ENCODE results near the gene JADE3.
"Not testable (repeated sequence)": the region's sequence is repeated elsewhere in the genome, so short reads cannot be mapped to it uniquely, and the experiment has no call there.

Gene JADE3

GRCh38 chrX:46935295-46935694, 23.1 kb downstream of the JADE3 start:
- DNase-seq (ENCODE audit: low spot score) = no peak

GRCh38 chrX:46938589-46938988, 26.4 kb downstream of the JADE3 start:
- no peak for DNase-seq (ENCODE audit: low spot score)

DNA sequence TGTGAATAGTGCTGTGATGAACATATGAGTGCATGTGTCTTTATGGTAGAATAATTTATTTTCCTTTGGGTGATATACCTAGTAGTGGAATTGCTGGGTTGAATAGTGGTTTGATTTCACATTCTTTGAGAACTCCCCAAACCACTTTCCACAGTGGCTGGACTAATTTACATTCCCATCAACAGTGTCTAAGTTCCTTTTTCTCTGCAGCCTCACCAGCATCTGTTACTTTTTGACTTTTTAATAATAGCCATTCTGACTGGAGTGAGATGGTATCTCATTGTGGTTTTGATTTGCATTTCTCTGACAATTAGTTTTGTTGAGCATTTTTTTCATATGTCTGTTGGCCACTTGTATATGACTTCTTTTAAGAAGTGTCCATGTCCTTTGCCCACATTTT, 29.1 kb downstream of the JADE3 start:
- DNase-seq (ENCODE audit: low spot score) = no peak

DNA sequence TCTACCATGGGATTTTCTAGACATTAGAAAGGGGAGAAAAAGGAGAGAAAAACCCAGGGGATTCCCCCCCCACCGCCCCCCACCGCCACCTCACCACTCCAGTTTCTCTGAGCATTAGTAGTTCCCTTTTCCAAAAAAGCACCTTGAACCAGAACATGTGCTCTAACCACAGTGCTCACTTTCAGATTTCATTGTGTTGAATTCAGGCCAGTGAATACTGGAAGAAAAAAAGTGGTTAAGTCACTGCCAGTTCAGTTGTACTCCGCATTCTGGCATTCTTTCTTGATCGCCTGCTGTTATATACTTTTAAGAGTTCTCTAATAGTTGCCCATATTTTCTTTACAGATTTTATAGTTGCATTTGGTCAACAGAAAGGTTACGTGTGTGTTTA, 40.9 kb downstream of the JADE3 start:
- DNase-seq (ENCODE audit: low spot score) = no peak

GRCh38 chrX:46953597-46953996, 41.4 kb downstream of the JADE3 start:
- no peak for DNase-seq (ENCODE audit: low spot score)

DNA sequence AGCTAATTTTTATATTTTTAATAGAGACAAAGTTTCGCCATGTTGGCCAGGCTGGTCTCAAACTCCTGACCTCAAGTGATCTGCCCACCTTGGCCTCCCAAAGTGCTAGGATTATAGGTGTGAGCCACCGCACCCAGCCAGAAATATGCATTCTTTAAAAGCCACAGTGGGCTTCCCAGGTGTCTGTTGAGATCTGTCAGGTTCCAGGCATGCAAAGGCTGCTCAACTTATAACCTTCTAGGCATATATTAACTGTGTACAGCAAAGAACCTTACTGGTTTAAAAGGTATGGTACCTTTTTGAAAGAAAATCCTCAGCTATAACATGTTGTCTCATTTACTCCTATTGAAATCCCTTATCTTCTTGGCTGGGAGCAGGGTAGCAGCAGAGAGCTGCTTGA, 42.5 kb downstream of the JADE3 start:
- no peak for DNase-seq (ENCODE audit: low spot score)

- not testable (repeated sequence) for DNase-seq (ENCODE audit: low spot score)
Observed at GRCh38 chrX:46956589-46956988, 44.4 kb downstream of the JADE3 start.

- DNase-seq (ENCODE audit: low spot score) = no peak
Observed at GRCh38 chrX:46957297-46957696, 45.1 kb downstream of the JADE3 start.

DNA sequence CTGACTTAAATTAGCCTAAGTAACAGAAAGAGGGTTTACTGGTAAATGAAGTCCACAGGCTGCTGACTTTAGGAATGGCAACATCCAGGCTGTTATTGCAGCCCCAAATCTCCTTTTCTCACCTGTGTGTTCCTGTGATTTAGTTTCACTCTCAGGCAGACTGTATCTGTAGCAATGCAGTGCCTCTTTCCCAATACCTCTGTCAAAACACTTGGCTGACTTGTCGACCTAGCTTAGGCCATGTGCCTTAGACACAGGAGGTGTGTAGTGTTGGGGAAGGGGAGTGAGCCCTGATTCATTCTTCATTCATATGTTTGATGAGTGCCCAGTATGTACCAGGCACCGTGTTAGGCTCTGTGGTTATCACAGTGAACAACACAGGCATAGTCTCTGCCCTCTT, 46.9 kb downstream of the JADE3 start:
- DNase-seq (ENCODE audit: low spot score) = no peak

GRCh38 chrX:46959985-46960700, 47.9 kb downstream of the JADE3 start:
- DNase-seq (ENCODE audit: low spot score) = no peak

GRCh38 chrX:46961097-46961496, 48.9 kb downstream of the JADE3 start:
- DNase-seq (ENCODE audit: low spot score) = no peak

DNA sequence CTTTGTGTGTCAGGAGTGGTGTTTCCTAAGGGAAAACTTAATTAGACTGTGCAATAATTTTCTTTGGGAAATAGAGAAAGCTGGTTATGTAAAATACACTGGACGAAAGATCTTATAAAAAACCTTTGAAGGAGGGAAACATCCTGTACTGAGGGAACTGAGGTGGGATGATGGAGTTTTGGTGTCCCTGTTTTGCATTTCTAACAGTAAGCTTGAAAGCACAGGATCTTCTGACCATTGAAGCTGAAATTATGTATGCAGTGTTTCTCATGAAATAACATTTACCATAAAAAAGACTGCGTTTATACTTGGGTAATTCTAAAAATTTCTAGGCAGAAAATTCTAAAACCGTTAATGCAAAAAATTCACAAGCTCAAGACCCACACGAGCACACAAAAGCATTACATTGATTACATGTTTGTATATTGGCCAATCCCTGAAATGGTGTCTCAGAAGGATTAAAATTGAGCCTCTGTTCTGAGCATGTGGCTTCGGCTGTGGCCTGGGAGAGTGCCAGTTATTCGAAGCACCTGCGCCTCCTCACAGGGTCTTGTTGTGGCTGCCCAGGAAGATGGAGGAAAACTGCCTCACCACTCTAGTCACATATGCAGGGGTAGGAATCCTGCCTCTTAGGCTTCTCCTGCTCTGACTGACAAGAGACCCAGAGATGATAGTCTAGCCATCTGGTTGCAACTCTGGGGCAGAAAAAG, 49.5 kb downstream of the JADE3 start:
- peak; percentile 51 for DNase-seq (ENCODE audit: low spot score)

GRCh38 chrX:46965125-46965758, 53.0 kb downstream of the JADE3 start:
- no peak for DNase-seq (ENCODE audit: low spot score)

DNA sequence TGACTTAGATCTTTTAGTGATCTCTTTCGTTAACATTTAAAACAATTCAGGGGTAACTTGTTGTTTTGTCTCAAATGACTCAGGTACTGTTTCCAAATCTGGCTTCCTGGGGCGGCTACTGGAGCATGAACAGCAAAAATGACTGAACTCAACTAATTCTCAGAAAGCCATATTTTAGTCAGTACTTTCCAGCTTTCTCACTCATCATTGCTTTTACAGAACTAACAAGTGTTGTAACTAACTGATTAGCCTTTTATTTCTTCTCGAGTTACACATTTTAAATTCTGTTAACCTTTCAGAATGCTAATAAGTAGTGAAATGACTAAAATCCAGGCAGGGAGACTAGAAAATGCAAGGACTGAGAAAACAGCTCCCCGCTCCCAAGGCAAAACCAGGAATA, 55.3 kb downstream of the JADE3 start:
- no peak for DNase-seq (ENCODE audit: low spot score)

GRCh38 chrX:46977046-46977445, 64.8 kb downstream of the JADE3 start:
- not testable (repeated sequence) for DNase-seq (ENCODE audit: low spot score)

- DNase-seq (ENCODE audit: low spot score) = peak; percentile 54
Observed at GRCh38 chrX:46978341-46979291, 66.4 kb downstream of the JADE3 start.

DNA sequence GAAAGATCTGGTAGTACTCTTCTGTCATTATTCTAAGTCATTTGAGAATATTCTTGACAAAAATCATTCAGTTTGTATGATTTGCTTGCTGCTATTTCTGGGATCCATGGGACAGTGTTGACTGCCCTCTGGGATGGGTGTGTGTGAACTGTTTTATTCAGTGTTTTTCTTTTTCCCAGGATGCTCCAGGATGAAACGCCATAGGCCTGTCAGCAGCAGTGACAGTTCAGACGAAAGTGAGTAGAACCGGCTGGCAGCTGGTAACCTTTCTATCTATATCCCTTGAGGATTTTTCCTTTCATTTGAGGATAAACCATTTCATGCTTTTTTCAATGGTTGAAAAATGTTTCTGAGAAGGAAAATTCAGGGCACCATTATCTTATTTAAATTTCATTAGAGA, 72.5 kb downstream of the JADE3 start:
- DNase-seq (ENCODE audit: low spot score) = no peak

DNA sequence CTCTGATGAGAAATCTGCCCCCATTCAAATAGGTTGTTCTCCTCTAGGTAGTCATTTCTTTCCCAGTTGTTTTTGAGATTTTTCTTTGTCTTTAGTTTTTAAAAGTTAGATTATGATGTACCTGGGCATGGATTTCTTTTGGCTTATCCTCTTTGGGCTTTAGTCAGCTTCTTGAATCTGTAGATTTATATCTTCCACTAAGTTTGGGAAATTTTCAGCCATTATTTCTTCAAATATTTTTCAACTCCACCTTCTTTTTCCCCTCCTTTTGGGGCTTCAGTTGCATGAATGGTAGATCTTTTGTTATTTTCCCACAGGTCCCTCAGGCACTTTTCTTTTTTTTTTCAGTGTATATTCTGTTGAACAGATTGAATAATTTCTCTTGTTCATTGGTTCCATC, 77.3 kb downstream of the JADE3 start:
- DNase-seq (ENCODE audit: low spot score) = no peak

DNA sequence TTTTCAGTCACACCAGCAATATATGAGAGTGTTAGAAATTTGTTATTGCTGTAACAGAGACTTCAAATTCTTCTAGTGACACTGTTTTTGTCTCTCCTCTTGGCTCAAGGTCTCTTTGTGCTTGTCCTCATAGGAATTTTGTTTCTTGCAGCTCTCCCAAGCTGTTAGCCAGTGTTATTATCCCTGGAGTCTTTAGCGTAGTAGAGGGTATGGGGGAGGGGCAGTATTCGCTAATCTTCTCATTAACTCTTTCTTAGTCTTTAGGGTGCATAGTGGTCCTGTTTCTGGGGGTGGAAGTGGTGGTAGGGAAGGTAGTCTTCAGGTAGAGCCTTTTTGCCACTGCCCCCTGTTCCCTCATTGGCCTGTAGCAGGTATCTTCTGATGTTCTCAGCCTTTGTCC, 79.4 kb downstream of the JADE3 start:
- peak; percentile 18 for DNase-seq (ENCODE audit: low spot score)

DNA sequence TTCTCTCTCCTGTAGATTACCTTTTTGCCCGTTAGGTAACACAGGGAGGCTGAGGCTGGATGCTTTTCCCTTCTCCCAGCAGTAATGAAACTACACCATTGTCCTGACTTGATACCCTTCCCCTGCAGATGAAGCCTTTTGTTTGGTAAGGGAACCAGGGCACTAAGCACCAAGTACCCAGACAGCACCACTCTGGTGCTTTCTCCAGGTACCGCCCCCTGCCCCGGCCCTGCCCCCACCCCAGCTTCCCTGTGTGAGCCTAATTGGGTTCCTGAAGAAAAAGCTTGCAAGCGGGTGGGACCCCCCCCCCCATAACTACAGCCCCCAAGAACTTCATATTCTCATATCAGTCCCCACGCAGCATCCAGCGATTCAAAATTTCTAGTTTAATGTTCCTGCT, 79.8 kb downstream of the JADE3 start:
- peak; percentile 10 for DNase-seq (ENCODE audit: low spot score)

GRCh38 chrX:46994096-46994495, 81.9 kb downstream of the JADE3 start:
- no peak for DNase-seq (ENCODE audit: low spot score)

GRCh38 chrX:47012131-47012530, 99.9 kb downstream of the JADE3 start:
- DNase-seq (ENCODE audit: low spot score) = no peak
